Keratinocyte (primary cell): ENCODE data around the gene TBC1D8.

Experiments used
- CTCF ChIP-seq, 3 experiments: IDR thresholded peaks in 1 of 3; conservative IDR thresholded peaks in 1 of 3; optimal IDR thresholded peaks in 1 of 3; 2 replicates in 2 of 3; 3 replicates in 1 of 3; pipeline versions ENCODE3 to v1.5.1; 2011; ENCODE audit warnings: low read length in 3 of 3, mild to moderate bottlenecking in 3 of 3, moderate library complexity in 2 of 3, control low read depth in 1 of 3, inconsistent platforms in 1 of 3; ENCODE audit not compliant: insufficient read depth in 2 of 3; ENCODE audit errors: extremely low read depth in 1 of 3
- EZH2 ChIP-seq: IDR thresholded peaks from one replicate; pipeline ENCODE4 v1.6.1; 2012; ENCODE audit warnings: inconsistent platforms, mild to moderate bottlenecking, low read length, moderate library complexity

DNA sequence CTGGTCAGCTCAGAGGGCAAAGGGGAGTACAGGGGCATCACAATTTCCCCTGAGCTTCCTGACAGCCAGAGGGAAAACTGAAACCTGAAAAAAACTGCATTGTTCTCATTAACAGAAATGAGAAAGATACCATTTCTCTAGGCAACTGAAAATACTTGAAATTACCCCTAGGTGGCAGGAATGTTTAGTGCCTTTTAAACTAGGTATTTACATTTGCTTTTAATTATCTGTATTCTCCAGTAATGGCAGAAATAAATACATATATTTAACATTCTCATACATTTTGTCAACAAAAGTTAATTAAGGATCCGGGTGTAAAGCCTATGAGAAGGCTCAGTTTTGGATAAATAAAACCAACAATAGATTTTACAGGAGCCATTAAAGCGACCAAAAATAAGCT, 114.6 kb downstream of the TBC1D8 start:
- TF ChIP-seq CTCF (optimal IDR thresholded peaks at IDR 0.05 in 1 of 3, IDR thresholded peaks at IDR 0.05 in 1 of 3, conservative IDR thresholded peaks at IDR 0.05 in 1 of 3; ENCODE audit: extremely low read depth in 1 of 3, insufficient read depth in 2 of 3, low read length in 3 of 3) (peak in 2 of 3 experiments; percentile 28 to 60), EZH2 (no peak)
